Natural killer cell (primary cell): ENCODE measurements around the gene SDC1. TPM values are rescaled to one million over a fixed set of nuclear protein-coding genes. Genes with fewer than 3 reads are reported as not detected.

Source experiments
- ATAC-seq, 3 donors: fragments of 150-1000 bp in 2 of 3; fragments of 200-7000 bp in 1 of 3; cut with Tn5 transposase; 1 replicate in 1 of 3; 2 replicates in 2 of 3; pipeline ENCODE4 v1.10.0; 2021; ENCODE audit warnings: mild to moderate bottlenecking in 2 of 3, moderate library complexity in 2 of 3
- DNase-seq, 2 donors: peaks; one replicate each; pipeline versions ENCODE4 v3.0.0 to v3.0.0-alpha.2; 2013 to 2021; ENCODE audit warnings: mixed read lengths in 1 of 2
- H3K27ac ChIP-seq: one replicate; pipeline ENCODE4 v1.5.1; 2013; ENCODE audit warnings: mild to moderate bottlenecking, low read length
- H3K27me3 ChIP-seq: one replicate; pipeline ENCODE4 v1.6.1; 2013; ENCODE audit warnings: low read length; ENCODE audit not compliant: control insufficient read depth, insufficient read depth
- H3K36me3 ChIP-seq: one replicate; pipeline ENCODE4 v1.6.1; 2013; ENCODE audit warnings: low read length; ENCODE audit not compliant: control insufficient read depth, insufficient read depth
- H3K4me1 ChIP-seq: one replicate; pipeline ENCODE4 v1.6.1; 2013; ENCODE audit warnings: low read length; ENCODE audit not compliant: control insufficient read depth, insufficient read depth
- H3K4me3 ChIP-seq: one replicate; pipeline ENCODE4 v1.5.1; 2013; ENCODE audit warnings: low read length
- H3K9me3 ChIP-seq: one replicate; pipeline ENCODE4 v1.6.1; 2013; ENCODE audit warnings: low read length; ENCODE audit not compliant: control insufficient read depth, insufficient read depth
- H3K27ac Mint-ChIP-seq, 2 donors: one replicate each; pipeline ENCODE4 v1.8.0; 2022; ENCODE audit warnings: mild to moderate bottlenecking in 2 of 2, mixed read lengths in 2 of 2, moderate library complexity in 1 of 2
- H3K27me3 Mint-ChIP-seq, 2 donors: one replicate each; pipeline ENCODE4 v1.8.0; 2022; ENCODE audit warnings: low read depth in 2 of 2, mixed read lengths in 2 of 2
- H3K36me3 Mint-ChIP-seq: one replicate; pipeline ENCODE4 v1.8.0; 2022; ENCODE audit warnings: mixed read lengths
- H3K4me1 Mint-ChIP-seq, 2 donors: one replicate each; pipeline ENCODE4 v1.8.0; 2022; ENCODE audit warnings: mixed read lengths in 2 of 2
- H3K4me3 Mint-ChIP-seq: one replicate; pipeline ENCODE4 v1.8.0; 2022; ENCODE audit warnings: mild to moderate bottlenecking, moderate library complexity, mixed read lengths
- H3K9me3 Mint-ChIP-seq, 2 donors: one replicate each; pipeline ENCODE4 v1.8.0; 2022; ENCODE audit warnings: mixed read lengths in 2 of 2
- WGBS: methylation state at CpG from one replicate; pipeline ENCODE4 v1.1.7; 2013; ENCODE audit warnings: missing lambda C conversion rate; ENCODE audit not compliant: insufficient coverage; 5-methylcytosine and 5-hydroxymethylcytosine counted together
- intact Hi-C: fragments of 100-400 bp; cut with micrococcal nuclease; formaldehyde crosslinking; loops from one replicate; pipeline ENCODE4 v1.14.2; 2022
- total RNA-seq, 4 donors: library from RNA; stranded (reverse); fragments of 120-200 nt in 1 of 4; gene quantifications; one replicate each; pipeline versions ENCODE4 v1.2.3 to v1.2.4, GENCODE V29; 2013 to 2022
- TF ChIP-seq, protein P1 (sequence below): fragments of 200-600 bp; IDR thresholded peaks from one replicate; pipeline ENCODE4 v1.8.0; 2022; ENCODE audit warnings: antibody characterized with exemption

Gene SDC1
- total RNA-seq, 3 donors from 2014 or later (not counting 1 experiment from before 2014, with no cell fraction given) = 0.63 TPM; not detected in 2

DNA sequence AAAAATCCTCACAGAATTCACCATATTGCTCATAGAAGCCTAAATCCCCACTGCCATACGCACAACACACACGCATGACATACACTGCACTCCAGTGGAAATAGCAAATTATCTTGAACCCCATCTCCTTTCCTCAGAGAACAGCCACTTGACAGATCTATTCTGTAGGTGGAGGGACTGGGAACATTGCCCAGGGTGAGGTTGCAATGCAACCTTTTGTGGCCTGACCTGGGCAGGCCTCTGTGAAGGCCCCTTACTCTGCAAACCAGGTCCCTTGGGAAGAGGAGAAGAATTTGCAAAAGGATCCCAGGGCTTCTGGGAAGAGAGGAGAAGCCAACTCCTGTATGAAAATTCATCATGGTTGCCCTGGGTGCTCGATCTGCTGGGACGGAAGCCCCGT is 51.9 kb downstream of the SDC1 start:
- whole genome bisulfite sequencing = 85% methylated on average over 5 of the region's 5 CpGs
- Histone ChIP-seq H3K36me3 (no peaks in the 10 kb centered on the region), H3K9me3 (no peaks in the 10 kb centered on the region), H3K4me3 (no peak overlapping the region), H3K4me1 (no peaks in the 10 kb centered on the region), H3K27ac (no peak overlapping the region), H3K27me3 (no peaks in the 10 kb centered on the region)
- DNase-seq (no peak), ATAC-seq (no peak)
- Mint-ChIP-seq H3K4me1 (no peaks in the 10 kb centered on the region), H3K4me3 (no peak overlapping the region), H3K27me3 (peaks cover 0 to 3% of the 10 kb centered on the region in 2 donors), H3K36me3 (no peaks in the 10 kb centered on the region), H3K27ac (no peak overlapping the region), H3K9me3 (no peaks in the 10 kb centered on the region)
- TF ChIP-seq, protein P1, sequence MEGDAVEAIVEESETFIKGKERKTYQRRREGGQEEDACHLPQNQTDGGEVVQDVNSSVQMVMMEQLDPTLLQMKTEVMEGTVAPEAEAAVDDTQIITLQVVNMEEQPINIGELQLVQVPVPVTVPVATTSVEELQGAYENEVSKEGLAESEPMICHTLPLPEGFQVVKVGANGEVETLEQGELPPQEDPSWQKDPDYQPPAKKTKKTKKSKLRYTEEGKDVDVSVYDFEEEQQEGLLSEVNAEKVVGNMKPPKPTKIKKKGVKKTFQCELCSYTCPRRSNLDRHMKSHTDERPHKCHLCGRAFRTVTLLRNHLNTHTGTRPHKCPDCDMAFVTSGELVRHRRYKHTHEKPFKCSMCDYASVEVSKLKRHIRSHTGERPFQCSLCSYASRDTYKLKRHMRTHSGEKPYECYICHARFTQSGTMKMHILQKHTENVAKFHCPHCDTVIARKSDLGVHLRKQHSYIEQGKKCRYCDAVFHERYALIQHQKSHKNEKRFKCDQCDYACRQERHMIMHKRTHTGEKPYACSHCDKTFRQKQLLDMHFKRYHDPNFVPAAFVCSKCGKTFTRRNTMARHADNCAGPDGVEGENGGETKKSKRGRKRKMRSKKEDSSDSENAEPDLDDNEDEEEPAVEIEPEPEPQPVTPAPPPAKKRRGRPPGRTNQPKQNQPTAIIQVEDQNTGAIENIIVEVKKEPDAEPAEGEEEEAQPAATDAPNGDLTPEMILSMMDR = no peak
- intact Hi-C loops = no loop called here

DNA sequence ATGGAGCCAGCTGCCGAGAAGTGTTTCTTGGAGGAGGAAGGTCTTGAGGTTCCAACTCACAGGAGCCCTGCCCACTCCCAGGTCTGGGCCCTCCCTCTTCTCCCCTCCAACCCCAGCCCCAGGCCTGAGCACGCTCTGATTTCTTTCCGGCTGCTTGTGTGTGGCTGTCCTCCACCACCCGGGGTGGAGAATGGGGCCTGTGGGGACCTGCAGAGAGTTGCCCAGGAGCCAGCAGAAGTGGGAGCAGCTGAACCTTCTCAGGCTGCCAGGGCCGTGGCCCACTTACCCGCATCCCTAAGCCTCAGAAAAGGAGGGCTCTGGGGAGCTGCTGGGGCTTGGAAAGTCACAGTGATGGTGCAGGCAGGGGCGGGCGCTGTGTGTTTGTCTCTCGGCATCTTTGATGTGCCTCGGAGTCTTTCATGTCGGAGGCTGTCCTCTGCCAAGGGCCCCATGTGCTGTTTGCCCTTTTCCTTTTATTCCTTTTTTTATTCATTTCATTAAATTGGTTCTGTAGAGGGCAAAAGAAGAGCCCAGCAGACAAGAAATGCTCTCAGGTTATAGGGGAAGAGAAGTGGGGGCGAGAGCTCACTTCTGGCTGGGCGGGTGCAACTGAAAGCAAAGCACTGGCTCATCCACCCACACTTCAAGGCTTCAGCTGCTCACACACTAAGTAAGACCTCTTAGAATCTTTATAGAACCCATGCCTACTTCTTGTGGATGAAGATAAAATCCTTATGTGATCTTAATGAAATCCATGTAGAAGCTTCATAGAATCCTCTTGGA is 52.5 kb downstream of the SDC1 start:
- Mint-ChIP-seq H3K27me3 (peaks cover 0 to 3% of the 10 kb centered on the region in 2 donors), H3K9me3 (no peaks in the 10 kb centered on the region), H3K4me1 (no peaks in the 10 kb centered on the region), H3K36me3 (no peaks in the 10 kb centered on the region), H3K4me3 (no peak overlapping the region), H3K27ac (no peak overlapping the region)
- intact Hi-C loops = no loop called here
- no peak overlapping the region for H3K27ac ChIP-seq
- no peaks in the 10 kb centered on the region for H3K9me3 ChIP-seq
- H3K4me3 ChIP-seq = no peak overlapping the region
- H3K36me3 ChIP-seq = no peaks in the 10 kb centered on the region
- H3K4me1 ChIP-seq = no peaks in the 10 kb centered on the region
- WGBS = 85% methylated on average over 11 of the region's 13 CpGs
- ATAC-seq = no peak
- TF ChIP-seq, protein P1 = no peak
- no peaks in the 10 kb centered on the region for H3K27me3 ChIP-seq
- no peak for DNase-seq

DNA sequence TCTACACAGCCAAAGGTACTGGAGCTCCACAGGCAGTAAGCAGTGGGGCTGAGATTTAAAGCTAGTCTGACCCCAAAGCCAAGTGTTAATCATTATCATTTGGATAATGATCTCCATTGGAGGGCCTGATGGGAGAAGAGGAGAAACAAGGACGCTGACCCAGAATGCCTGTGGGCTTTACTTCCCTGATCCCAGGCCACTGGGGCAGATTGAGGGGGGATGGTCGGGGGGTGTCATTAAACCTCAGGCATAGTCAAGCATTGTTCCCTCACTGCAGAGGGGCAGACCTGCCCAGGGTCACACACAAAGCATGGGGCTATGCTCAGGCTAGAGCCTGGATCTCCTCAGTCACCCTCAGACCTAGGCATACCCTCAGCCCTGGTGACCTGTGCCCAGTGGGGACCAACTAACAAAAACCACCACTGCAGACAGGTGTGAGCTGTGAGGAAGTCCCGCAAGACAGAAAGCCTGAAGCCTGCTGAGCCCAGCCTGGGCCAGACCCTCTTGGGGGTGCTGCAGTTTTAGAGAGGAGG is 53.4 kb downstream of the SDC1 start:
- no peak overlapping the region for H3K27ac Mint-ChIP-seq
- 82% methylated on average over 3 of the region's 3 CpGs for WGBS
- no peak overlapping the region for H3K4me3 Mint-ChIP-seq
- no peaks in the 10 kb centered on the region for H3K9me3 ChIP-seq
- no peak overlapping the region for H3K4me3 ChIP-seq
- peaks cover 0 to 3% of the 10 kb centered on the region in 2 donors for H3K27me3 Mint-ChIP-seq
- H3K36me3 Mint-ChIP-seq = no peaks in the 10 kb centered on the region
- H3K4me1 Mint-ChIP-seq = no peaks in the 10 kb centered on the region
- intact Hi-C loops = no loop called here
- ATAC-seq = no peak
- TF ChIP-seq, protein P1 = no peak
- H3K27me3 ChIP-seq = no peaks in the 10 kb centered on the region
- H3K4me1 ChIP-seq = no peaks in the 10 kb centered on the region
- DNase-seq = no peak
- H3K9me3 Mint-ChIP-seq = no peaks in the 10 kb centered on the region
- no peaks in the 10 kb centered on the region for H3K36me3 ChIP-seq
- H3K27ac ChIP-seq = no peak overlapping the region
